IMR-90 (cell line): ENCODE measurements around the gene NCSTN. TPM values are rescaled to one million over a fixed set of nuclear protein-coding genes. Genes with fewer than 3 reads are reported as not detected.

Experiments used
- ATAC-seq: fragments of 200-7000 bp; cut with Tn5 transposase; 2 replicates; pipeline ENCODE4 v1.9.1; 2020; ENCODE audit warnings: low read depth, mild to moderate bottlenecking, moderate library complexity
- BruUV-seq: library from RNA; stranded (reverse); fragments of 400-500 nt; replicated peaks from 2 replicates; lab custom pipeline; 2021; lab: Mats Ljungman, UMichigan
- CTCF ChIA-PET: fragments of 300-600 bp; formaldehyde crosslinking; extraction: SDS; loops from one replicate; lab custom pipeline; 2021; ENCODE audit warnings: antibody characterized with exemption; lab: Yijun Ruan, JAX
- POLR2A ChIA-PET: fragments of 300-600 bp; sonication (Branson Sonifier 250); formaldehyde crosslinking; loops from one replicate; lab custom pipeline; 2022; ENCODE audit warnings: antibody characterized with exemption; ENCODE audit not compliant: unreplicated experiment; lab: Charles Lee
- DNase-seq: peaks from one replicate; pipeline ENCODE4 v3.0.0; 2013
- H2AFZ ChIP-seq: replicated peaks from 2 replicates; pipeline ENCODE3; 2013; ENCODE audit warnings: low read length, mild to moderate bottlenecking; ENCODE audit not compliant: poor library complexity
- H2AK5ac ChIP-seq: 2 replicates; pipeline ENCODE4 v1.6.1; 2013; ENCODE audit warnings: low read depth, low read length, inconsistent platforms
- H2AK9ac ChIP-seq: replicated peaks from 2 replicates; pipeline ENCODE3; 2013; ENCODE audit warnings: mild to moderate bottlenecking, low read depth, low read length, moderate library complexity; ENCODE audit not compliant: poor library complexity
- H2BK120ac ChIP-seq: 2 replicates; pipeline ENCODE4 v1.6.1; 2013; ENCODE audit warnings: low read depth, low read length, inconsistent platforms
- H2BK15ac ChIP-seq: 3 replicates; pipeline ENCODE4 v1.6.1; 2013; ENCODE audit warnings: low read depth, low read length, inconsistent platforms
- H2BK20ac ChIP-seq: 2 replicates; pipeline ENCODE4 v1.6.1; 2013; ENCODE audit warnings: low read depth, mild to moderate bottlenecking, inconsistent platforms, low read length, moderate library complexity
- H2BK5ac ChIP-seq: 2 replicates; pipeline ENCODE4 v1.6.1; 2013; ENCODE audit warnings: mild to moderate bottlenecking, low read depth, low read length, inconsistent platforms; ENCODE audit not compliant: poor library complexity, severe bottlenecking
- H3K14ac ChIP-seq: replicated peaks from 2 replicates; pipeline ENCODE4 v1.6.1; 2013; ENCODE audit warnings: low read depth, low read length, inconsistent platforms
- H3K18ac ChIP-seq: 2 replicates; pipeline ENCODE4 v1.6.1; 2013; ENCODE audit warnings: low read depth, low read length, control low read depth
- H3K23ac ChIP-seq: 2 replicates; pipeline ENCODE4 v1.6.1; 2013; ENCODE audit warnings: low read depth, low read length, inconsistent platforms
- H3K27ac ChIP-seq: 2 replicates; pipeline ENCODE4 v1.5.1; 2013; ENCODE audit warnings: mild to moderate bottlenecking, control low read depth, low read length; ENCODE audit not compliant: insufficient read depth
- H3K27me3 ChIP-seq: 2 replicates; pipeline ENCODE4 v1.6.1; 2013; ENCODE audit warnings: low read length; ENCODE audit not compliant: control insufficient read depth, insufficient read depth
- H3K36me3 ChIP-seq: 2 replicates; pipeline ENCODE4 v1.6.1; 2013; ENCODE audit warnings: low read length, mixed read lengths; ENCODE audit not compliant: control insufficient read depth, insufficient read depth
- H3K4ac ChIP-seq: 2 replicates; pipeline ENCODE4 v1.6.1; 2013; ENCODE audit warnings: low read depth, low read length, inconsistent platforms
- H3K4me1 ChIP-seq: 2 replicates; pipeline ENCODE4 v1.6.1; 2013; ENCODE audit warnings: low read length, mixed read lengths; ENCODE audit not compliant: control insufficient read depth, insufficient read depth
- H3K4me2 ChIP-seq: 2 replicates; pipeline ENCODE4 v1.6.1; 2013; ENCODE audit warnings: low read depth, mild to moderate bottlenecking, control low read depth, low read length, moderate library complexity
- H3K4me3 ChIP-seq: 2 replicates; pipeline ENCODE4 v1.5.1; 2013; ENCODE audit warnings: low read depth, mild to moderate bottlenecking, control low read depth, low read length, moderate library complexity; ENCODE audit not compliant: insufficient read depth
- H3K56ac ChIP-seq: 2 replicates; pipeline ENCODE4 v1.6.1; 2013; ENCODE audit warnings: low read length, inconsistent platforms; ENCODE audit not compliant: insufficient read depth; ENCODE audit errors: extremely low read depth
- H3K79me1 ChIP-seq, 2 experiments: 2 replicates each; pipeline ENCODE4 v1.6.1; 2013; ENCODE audit warnings: low read length in 2 of 2, inconsistent platforms in 1 of 2, low read depth in 1 of 2
- H3K9ac ChIP-seq: 2 replicates; pipeline ENCODE4 v1.6.1; 2013; ENCODE audit warnings: low read depth, low read length, control low read depth
- H3K9me1 ChIP-seq: 2 replicates; pipeline ENCODE4 v1.6.1; 2013; ENCODE audit warnings: low read length, inconsistent platforms; ENCODE audit not compliant: insufficient read depth
- H3K9me3 ChIP-seq: 2 replicates; pipeline ENCODE4 v1.6.1; 2013; ENCODE audit warnings: low read length; ENCODE audit not compliant: control insufficient read depth, insufficient read depth
- H4K20me1 ChIP-seq: 2 replicates; pipeline ENCODE4 v1.6.1; 2013; ENCODE audit warnings: low read length, inconsistent platforms; ENCODE audit not compliant: insufficient read depth
- H4K5ac ChIP-seq: 2 replicates; pipeline ENCODE4 v1.6.1; 2013; ENCODE audit warnings: mild to moderate bottlenecking, low read depth, low read length, control low read depth
- H4K8ac ChIP-seq, 2 experiments: 2 replicates each; pipeline ENCODE4 v1.6.1; 2013; ENCODE audit warnings: low read depth in 2 of 2, low read length in 2 of 2, control low read depth in 1 of 2, inconsistent platforms in 1 of 2
- H4K91ac ChIP-seq: 2 replicates; pipeline ENCODE4 v1.6.1; 2013; ENCODE audit warnings: low read depth, low read length, inconsistent platforms; ENCODE audit not compliant: insufficient read depth
- CHD1 ChIP-seq: IDR thresholded peaks from 2 replicates; pipeline ENCODE4 v1.6.1; 2012; ENCODE audit warnings: low read depth, low read length, improper control_type of control experiment
- MAFK ChIP-seq: IDR thresholded peaks from 2 replicates; pipeline ENCODE4 v1.6.1; 2012; ENCODE audit warnings: low read depth, low read length, improper control_type of control experiment
- WGBS, 2 experiments: methylation state at CpG; one replicate each; pipeline versions ENCODE4 v1.1.5 to v1.1.7; 2013; ENCODE audit warnings: missing lambda C conversion rate in 2 of 2; ENCODE audit not compliant: insufficient read length in 1 of 2; ENCODE audit errors: extremely low coverage in 2 of 2; 5-methylcytosine and 5-hydroxymethylcytosine counted together
- dilution Hi-C: fragments of 300-500 bp; cut with HindIII; formaldehyde crosslinking; loops from one replicate; pipeline ENCODE4 v1.14.3; 2018; ENCODE audit warnings: low sequenced_read_pairs; ENCODE audit not compliant: unreplicated experiment
- in situ Hi-C: fragments of 300-500 bp; cut with MboI; formaldehyde crosslinking; loops from 3 replicates; pipeline ENCODE4 v1.14.3; 2019; ENCODE audit warnings: low sequenced_read_pairs, inconsistent platforms, mixed read lengths
- intact Hi-C: fragments of 100-400 bp; cut with micrococcal nuclease; formaldehyde crosslinking; loops from 2 replicates; pipeline ENCODE4 v1.10.0; 2022
- polyA plus RNA-seq, 3 experiments: library from polyadenylated mRNA; depleted of rRNA; stranded (reverse); fragments of >200 nt; gene quantifications; 2 replicates each; pipeline ENCODE4 v1.2.3, GENCODE V29; 2012; ENCODE audit warnings: low replicate concordance in 1 of 3
- total RNA-seq: library from RNA; depleted of rRNA; stranded (reverse); fragments of >200 nt; gene quantifications from 2 replicates; pipeline ENCODE4 v1.2.3, GENCODE V29; 2012

Gene NCSTN
- total and polyA plus RNA-seq, 2 of the 4 experiments (the other 2 are of a cell fraction): 60.2 to 182 TPM

- Histone ChIP-seq H2AK9ac (no peak overlapping the region), H3K18ac (no peak overlapping the region), H2AK5ac (no peak overlapping the region), H3K27me3 (no peaks in the 10 kb centered on the region), H3K23ac (no peak overlapping the region), H4K8ac (no peak overlapping the region), H2BK15ac (no peak overlapping the region), H2AFZ (no peak overlapping the region), H4K20me1 (peaks cover 57% of the 10 kb centered on the region), H3K4me3 (no peak overlapping the region), H3K4me1 (peaks cover 3% of the 10 kb centered on the region), H2BK5ac (no peak overlapping the region), H3K9ac (no peak overlapping the region), H3K9me3 (no peaks in the 10 kb centered on the region), H3K36me3 (peaks cover 20% of the 10 kb centered on the region), H3K27ac (no peak overlapping the region), H3K9me1 (no peaks in the 10 kb centered on the region), H2BK120ac (no peak overlapping the region), H2BK20ac (no peak overlapping the region), H3K14ac (no peak overlapping the region), H3K79me1 (peaks cover 9 to 60% of the 10 kb centered on the region in 2 experiments), H3K4ac (no peak overlapping the region), H3K56ac (no peak overlapping the region), H4K5ac (no peak overlapping the region), H3K4me2 (no peak overlapping the region; the same call in 1 of the 2 replicates), H4K91ac (no peak overlapping the region)
- no peak for DNase-seq
- intact Hi-C loops: no loop called here
- no TSS peak for BruUV-seq
- TF ChIP-seq MAFK (no peak), CHD1 (no peak)
- in situ Hi-C loops: no loop called here
- dilution Hi-C loops: no loop called here
- ATAC-seq: no peak
- no CpG with 5 or more reads among the region's 3 CpGs for WGBS, 2 experiments
- ChIA-PET CTCF (no interaction called here), POLR2A (no interaction called here)
These were observed 3.0 kb upstream of the NCSTN start for GRCh38 chr1:160340146-160340545.
